Omental fat pad (tissue), 4 donors: Measurements from ENCODE around the gene ATXN7L1. TPM values are rescaled to one million over a fixed set of nuclear protein-coding genes. Genes with fewer than 3 reads are reported as not detected.

ENCODE experiments used
- ATAC-seq: fragments of 150-250 bp; one replicate; pipeline ENCODE4 v1.9.1; 2016; ENCODE audit warnings: mild to moderate bottlenecking, moderate library complexity; ENCODE audit not compliant: low FRiP score
- DNase-seq: peaks from one replicate; pipeline ENCODE4 v3.0.0-alpha.2; 2019; ENCODE audit warnings: low spot score
- CTCF ChIP-seq, 3 donors: fragments of 450-650 bp; IDR thresholded peaks; one replicate each; pipeline ENCODE4 v1.5.1; 2016 to 2017; ENCODE audit warnings: antibody characterized with exemption in 3 of 3, mild to moderate bottlenecking in 3 of 3, moderate library complexity in 2 of 3
- total RNA-seq, 4 donors: library from RNA; depleted of rRNA; stranded (reverse); fragments of >200 nt; gene quantifications; one replicate each; pipeline ENCODE4 v1.1.0, GENCODE V29; 2016

ATXN7L1 gene
- total RNA-seq, 4 donors from 2014 or later = 10.6 to 19.5 (median 12.2) TPM

GRCh38 chr7:105872491-105872890 is 3.9 kb downstream of the ATXN7L1 start:
- no peak for DNase-seq
- ATAC-seq = no peak
- no peak for TF ChIP-seq CTCF (IDR thresholded peaks at IDR 0.05)

GRCh38 chr7:105871142-105871541 is 5.3 kb downstream of the ATXN7L1 start:
- DNase-seq (no peak), ATAC-seq (no peak)
- no peak for TF ChIP-seq CTCF (IDR thresholded peaks at IDR 0.05)

GRCh38 chr7:105866102-105866801 is 10.1 kb downstream of the ATXN7L1 start:
- DNase-seq = no peak
- no peak for ATAC-seq
- TF ChIP-seq CTCF (IDR thresholded peaks at IDR 0.05) = no peak

GRCh38 chr7:105863876-105864275 is 12.5 kb downstream of the ATXN7L1 start:
- DNase-seq (no peak), ATAC-seq (no peak)
- TF ChIP-seq CTCF (IDR thresholded peaks at IDR 0.05) = no peak

GRCh38 chr7:105862770-105863169 is 13.6 kb downstream of the ATXN7L1 start:
- DNase-seq (no peak), ATAC-seq (no peak)
- TF ChIP-seq CTCF (IDR thresholded peaks at IDR 0.05) = no peak

- DNase-seq = no peak
- no peak for ATAC-seq
- TF ChIP-seq CTCF (IDR thresholded peaks at IDR 0.05) = no peak
These were observed 14.1 kb downstream of the ATXN7L1 start for GRCh38 chr7:105862276-105862675.

GRCh38 chr7:105861224-105861623 is 15.2 kb downstream of the ATXN7L1 start:
- DNase-seq = no peak
- no peak for TF ChIP-seq CTCF (IDR thresholded peaks at IDR 0.05)
- no peak for ATAC-seq
